Astrocyte (in vitro differentiated cells and primary cell): Measurements from ENCODE around the gene ADNP. TPM values are rescaled to one million over a fixed set of nuclear protein-coding genes. Genes with fewer than 3 reads are reported as not detected.

Experiments
- DNase-seq: peaks from one replicate; pipeline ENCODE4 v3.0.0-alpha.2; 2010; ENCODE audit warnings: low read depth
- FAIRE-seq: peaks from 2 replicates; lab custom pipeline; 2011; peaks lifted over from hg19 to GRCh38; lab: Jason Lieb, UNC
- H2AFZ ChIP-seq: 2 replicates; pipeline ENCODE4 v1.6.0; 2012; ENCODE audit warnings: low read depth, low read length, inconsistent platforms
- H3K27ac ChIP-seq: 2 replicates; pipeline ENCODE4 v1.5.1; 2011; ENCODE audit warnings: low read depth, low read length, inconsistent platforms
- H3K27me3 ChIP-seq: 2 replicates; pipeline ENCODE4 v1.6.0; 2011; ENCODE audit warnings: low read length, inconsistent platforms; ENCODE audit not compliant: insufficient read depth
- H3K36me3 ChIP-seq: 2 replicates; pipeline ENCODE4 v1.5.1; 2011; ENCODE audit warnings: low read length, inconsistent platforms; ENCODE audit not compliant: insufficient read depth
- H3K4me1 ChIP-seq: 2 replicates; pipeline ENCODE4 v1.5.1; 2011; ENCODE audit warnings: low read length, inconsistent platforms; ENCODE audit not compliant: insufficient read depth
- H3K4me2 ChIP-seq: 2 replicates; pipeline ENCODE4 v1.6.0; 2012; ENCODE audit warnings: low read length, inconsistent platforms
- H3K4me3 ChIP-seq: 2 replicates; pipeline ENCODE4 v1.5.1; 2011; ENCODE audit warnings: low read depth, mild to moderate bottlenecking, low read length, inconsistent platforms; ENCODE audit not compliant: insufficient read depth
- H3K79me2 ChIP-seq: 2 replicates; pipeline ENCODE4 v1.6.0; 2012; ENCODE audit warnings: mild to moderate bottlenecking, low read length, inconsistent platforms; ENCODE audit not compliant: insufficient read depth
- H3K9ac ChIP-seq: 2 replicates; pipeline ENCODE4 v1.6.0; 2012; ENCODE audit warnings: mild to moderate bottlenecking, low read length, inconsistent platforms
- H3K9me3 ChIP-seq: 2 replicates; pipeline ENCODE4 v1.5.1; 2012; ENCODE audit warnings: low read depth, mild to moderate bottlenecking, low read length, inconsistent platforms; ENCODE audit not compliant: insufficient read depth
- H4K20me1 ChIP-seq: 2 replicates; pipeline ENCODE4 v1.6.0; 2012; ENCODE audit warnings: low read length, inconsistent platforms; ENCODE audit not compliant: insufficient read depth
- H3K27ac Mint-ChIP-seq: one replicate; pipeline ENCODE4 v1.8.0; 2021; ENCODE audit warnings: mild to moderate bottlenecking, mixed read lengths; ENCODE audit not compliant: unreplicated experiment
- H3K27me3 Mint-ChIP-seq: one replicate; pipeline ENCODE4 v1.8.0; 2021; ENCODE audit warnings: low read depth, mixed read lengths; ENCODE audit not compliant: unreplicated experiment
- H3K36me3 Mint-ChIP-seq: one replicate; pipeline ENCODE4 v1.8.0; 2021; ENCODE audit warnings: low read depth, mixed read lengths; ENCODE audit not compliant: unreplicated experiment
- H3K4me1 Mint-ChIP-seq: one replicate; pipeline ENCODE4 v1.8.0; 2021; ENCODE audit warnings: low read depth, mixed read lengths; ENCODE audit not compliant: unreplicated experiment
- H3K4me3 Mint-ChIP-seq: one replicate; pipeline ENCODE4 v1.8.0; 2021; ENCODE audit warnings: mild to moderate bottlenecking, moderate library complexity, mixed read lengths; ENCODE audit not compliant: unreplicated experiment
- H3K9me3 Mint-ChIP-seq: one replicate; pipeline ENCODE4 v1.8.0; 2021; ENCODE audit warnings: mild to moderate bottlenecking, mixed read lengths; ENCODE audit not compliant: unreplicated experiment
- CTCF ChIP-seq: IDR thresholded peaks from 2 replicates; pipeline ENCODE4 v1.5.1; 2011; ENCODE audit warnings: low read depth, mild to moderate bottlenecking, inconsistent platforms, low read length, moderate library complexity; ENCODE audit not compliant: insufficient read depth
- EZH2 ChIP-seq: IDR thresholded peaks from 2 replicates; pipeline ENCODE4 v1.6.1; 2012; ENCODE audit warnings: mild to moderate bottlenecking, low read length, inconsistent platforms; ENCODE audit not compliant: insufficient read depth
- total RNA-seq: library from RNA; stranded (reverse); gene quantifications from 2 replicates; pipeline ENCODE4 v1.2.1, GENCODE V29; 2021

ADNP gene
- total RNA-seq, 1 donor from 2014 or later = 72.1 TPM

GRCh38 chr20:50886184-50886790 is 45.0 kb downstream of the ADNP start:
- Mint-ChIP-seq H3K27me3 (no peaks in the 10 kb centered on the region), H3K9me3 (no peaks in the 10 kb centered on the region), H3K4me1 (peaks cover 9% of the 10 kb centered on the region), H3K36me3 (peaks cover 10% of the 10 kb centered on the region), H3K27ac (no peak overlapping the region), H3K4me3 (no peak overlapping the region)
- TF ChIP-seq EZH2 = no peak
- no peak for TF ChIP-seq CTCF
- H3K36me3 ChIP-seq = peaks cover 35% of the 10 kb centered on the region
- H3K27ac ChIP-seq = no peak overlapping the region
- DNase-seq (no peak), FAIRE-seq (no peak)
- peaks cover 21% of the 10 kb centered on the region for H3K79me2 ChIP-seq
- H3K9ac ChIP-seq = no peak overlapping the region
- no peak overlapping the region for H3K4me2 ChIP-seq
- H2AFZ ChIP-seq = no peak overlapping the region
- no peak overlapping the region for H3K4me3 ChIP-seq
- H3K27me3 ChIP-seq = no peaks in the 10 kb centered on the region
- H4K20me1 ChIP-seq = peaks cover 45% of the 10 kb centered on the region
- H3K9me3 ChIP-seq = no peaks in the 10 kb centered on the region
- no peaks in the 10 kb centered on the region for H3K4me1 ChIP-seq

GRCh38 chr20:50885781-50886180 is 45.5 kb downstream of the ADNP start:
- H3K27ac Mint-ChIP-seq = no peak overlapping the region
- Histone ChIP-seq H3K4me2 (no peak overlapping the region), H3K9ac (no peak overlapping the region), H3K36me3 (peaks cover 30% of the 10 kb centered on the region), H3K79me2 (peaks cover 17% of the 10 kb centered on the region), H2AFZ (no peak overlapping the region), H3K9me3 (no peaks in the 10 kb centered on the region), H3K27ac (no peak overlapping the region), H4K20me1 (peaks cover 40% of the 10 kb centered on the region), H3K4me3 (no peak overlapping the region), H3K4me1 (no peaks in the 10 kb centered on the region), H3K27me3 (no peaks in the 10 kb centered on the region)
- H3K4me1 Mint-ChIP-seq = peaks cover 5% of the 10 kb centered on the region
- TF ChIP-seq EZH2 (no peak), CTCF (no peak)
- H3K27me3 Mint-ChIP-seq = no peaks in the 10 kb centered on the region
- no peak overlapping the region for H3K4me3 Mint-ChIP-seq
- FAIRE-seq = no peak
- no peak for DNase-seq
- no peaks in the 10 kb centered on the region for H3K9me3 Mint-ChIP-seq
- H3K36me3 Mint-ChIP-seq = peaks cover 10% of the 10 kb centered on the region

- FAIRE-seq (no peak), DNase-seq (no peak)
- no peaks in the 10 kb centered on the region for H3K4me1 ChIP-seq
- no peak for TF ChIP-seq EZH2
- no peak for TF ChIP-seq CTCF
- H3K79me2 ChIP-seq = peaks cover 10% of the 10 kb centered on the region
- no peaks in the 10 kb centered on the region for H3K27me3 ChIP-seq
- H3K36me3 ChIP-seq = peaks cover 25% of the 10 kb centered on the region
- H4K20me1 ChIP-seq = peaks cover 33% of the 10 kb centered on the region
- no peak overlapping the region for H3K4me3 Mint-ChIP-seq
- no peaks in the 10 kb centered on the region for H3K9me3 Mint-ChIP-seq
- no peaks in the 10 kb centered on the region for H3K27me3 Mint-ChIP-seq
- H2AFZ ChIP-seq = no peak overlapping the region
- no peak overlapping the region for H3K4me3 ChIP-seq
- no peak overlapping the region for H3K9ac ChIP-seq
- no peaks in the 10 kb centered on the region for H3K9me3 ChIP-seq
- no peak overlapping the region for H3K27ac Mint-ChIP-seq
- H3K27ac ChIP-seq = no peak overlapping the region
- peaks cover 10% of the 10 kb centered on the region for H3K36me3 Mint-ChIP-seq
- H3K4me2 ChIP-seq = no peak overlapping the region
- H3K4me1 Mint-ChIP-seq = peaks cover 5% of the 10 kb centered on the region
Observed at GRCh38 chr20:50885068-50885467, 46.2 kb downstream of the ADNP start.
